B cell (primary cell): ENCODE data around the gene BEST1. TPM values are rescaled to one million over a fixed set of nuclear protein-coding genes. Genes with fewer than 3 reads are reported as not detected.
A peak's percentile ranks its signal among the peaks of the same experiment; 100 is the strongest.

ENCODE experiments used
- ATAC-seq: fragments of 200-7000 bp; cut with Tn5 transposase; one replicate; pipeline ENCODE4 v1.10.0; 2021; ENCODE audit warnings: low read depth, mild to moderate bottlenecking, moderate number of reproducible peaks, moderate library complexity
- CTCF ChIA-PET: fragments of 350-600 bp; sonication (Branson Sonifier 250); formaldehyde crosslinking; loops from one replicate; lab custom pipeline; 2021; ENCODE audit warnings: antibody characterized with exemption, inconsistent platforms; lab: Charles Lee
- POLR2A ChIA-PET: fragments of 350-600 bp; sonication (Branson Sonifier 250); formaldehyde crosslinking; loops from one replicate; lab custom pipeline; 2021; ENCODE audit warnings: antibody characterized with exemption; lab: Charles Lee
- DNase-seq: peaks from one replicate; pipeline ENCODE4 v3.0.0; 2013
- H2AFZ ChIP-seq: 2 replicates; pipeline ENCODE4 v1.6.1; 2012; ENCODE audit warnings: mild to moderate bottlenecking, low read depth, low read length; ENCODE audit not compliant: insufficient read depth, poor library complexity, severe bottlenecking
- H3K27ac ChIP-seq, 2 donors: 1 replicate in 1 of 2; 2 replicates in 1 of 2; pipeline ENCODE4 v1.5.1; 2012 to 2013; ENCODE audit warnings: low read length in 2 of 2, mild to moderate bottlenecking in 2 of 2, moderate library complexity in 1 of 2
- H3K27me3 ChIP-seq, 4 experiments: fragments of 200-600 bp in 1 of 4; sonication (generic) in 1 of 4; replicated peaks in 1 of 4; 1 replicate in 2 of 4; 2 replicates in 2 of 4; pipeline versions ENCODE4 v1.6.1 to v1.7.0; 2013 to 2016; ENCODE audit warnings: low read length in 3 of 4, mild to moderate bottlenecking in 2 of 4, mixed read lengths in 1 of 4, moderate library complexity in 1 of 4; ENCODE audit not compliant: insufficient read depth in 4 of 4, control insufficient read depth in 3 of 4; ENCODE audit errors: control extremely low read depth in 1 of 4
- H3K36me3 ChIP-seq, 2 experiments: replicated peaks in 1 of 2; 1 replicate in 1 of 2; 2 replicates in 1 of 2; pipeline versions ENCODE4 v1.6.1 to v1.7.1; 2013; ENCODE audit warnings: low read length in 1 of 2; ENCODE audit not compliant: insufficient read depth in 2 of 2, control insufficient read depth in 1 of 2; ENCODE audit errors: control extremely low read depth in 1 of 2, extremely low read depth in 1 of 2
- H3K4me1 ChIP-seq, 2 donors: fragments of 200-600 bp in 1 of 2; sonication (generic) in 1 of 2; 1 replicate in 1 of 2; 2 replicates in 1 of 2; pipeline versions ENCODE4 v1.5.1 to v1.6.1; 2013 to 2017; ENCODE audit warnings: low read length in 2 of 2; ENCODE audit not compliant: control insufficient read depth in 2 of 2, insufficient read depth in 2 of 2
- H3K4me2 ChIP-seq: replicated peaks from 2 replicates; pipeline ENCODE3; 2012; ENCODE audit warnings: mild to moderate bottlenecking, low read depth, low read length; ENCODE audit not compliant: poor library complexity, severe bottlenecking
- H3K4me3 ChIP-seq, 5 experiments: fragments of 200-600 bp in 1 of 5; sonication (generic) in 1 of 5; 1 replicate in 3 of 5; 2 replicates in 2 of 5; pipeline versions ENCODE4 v1.5.1 to v1.7.0; 2011 to 2016; ENCODE audit warnings: low read length in 4 of 5, mild to moderate bottlenecking in 4 of 5, low read depth in 2 of 5, control low read depth in 1 of 5, moderate library complexity in 1 of 5; ENCODE audit not compliant: insufficient read depth in 1 of 5; ENCODE audit errors: control extremely low read depth in 1 of 5, extremely low read depth in 1 of 5
- H3K79me2 ChIP-seq: fragments of 200-600 bp; sonication (generic); one replicate; pipeline ENCODE4 v1.6.0; 2016; ENCODE audit warnings: low read length; ENCODE audit not compliant: control insufficient read depth, insufficient read depth
- H3K9ac ChIP-seq: fragments of 200-600 bp; sonication (generic); 2 replicates; pipeline ENCODE4 v1.6.1; 2017; ENCODE audit warnings: mild to moderate bottlenecking, low read length, moderate library complexity
- H3K9me3 ChIP-seq, 3 donors: one replicate each; pipeline versions ENCODE4 v1.6.1 to v1.7.1; 2013; ENCODE audit warnings: low read length in 2 of 3; ENCODE audit not compliant: control insufficient read depth in 2 of 3, insufficient read depth in 1 of 3; ENCODE audit errors: control extremely low read depth in 1 of 3
- H4K20me1 ChIP-seq: 2 replicates; pipeline ENCODE4 v1.6.0; 2012; ENCODE audit warnings: mild to moderate bottlenecking, low read length; ENCODE audit not compliant: insufficient read depth, control insufficient read depth, poor library complexity, severe bottlenecking
- H3K27ac Mint-ChIP-seq: one replicate; pipeline ENCODE4 v1.8.0; 2021; ENCODE audit warnings: mixed read lengths
- H3K27me3 Mint-ChIP-seq: one replicate; pipeline ENCODE4 v1.8.0; 2021; ENCODE audit warnings: mixed read lengths
- H3K4me1 Mint-ChIP-seq: one replicate; pipeline ENCODE4 v1.8.0; 2021; ENCODE audit warnings: mixed read lengths
- H3K4me3 Mint-ChIP-seq: one replicate; pipeline ENCODE4 v1.8.0; 2021; ENCODE audit warnings: mixed read lengths
- H3K9me3 Mint-ChIP-seq: one replicate; pipeline ENCODE4 v1.8.0; 2022; ENCODE audit warnings: mixed read lengths; ENCODE audit not compliant: insufficient read depth
- CTCF ChIP-seq: fragments of 200-600 bp; IDR thresholded peaks from one replicate; pipeline ENCODE4 v1.8.0; 2022; ENCODE audit warnings: antibody characterized with exemption, mild to moderate bottlenecking
- EZH2 ChIP-seq: IDR thresholded peaks from 2 replicates; pipeline ENCODE4 v1.6.1; 2012; ENCODE audit warnings: borderline replicate concordance, low read depth, mild to moderate bottlenecking, moderate library complexity, low read length; ENCODE audit not compliant: insufficient read depth, poor library complexity, severe bottlenecking
- WGBS: methylation state at CpG from one replicate; pipeline ENCODE4 v1.1.5; 2013; ENCODE audit warnings: missing lambda C conversion rate; ENCODE audit not compliant: insufficient coverage; 5-methylcytosine and 5-hydroxymethylcytosine counted together
- intact Hi-C: fragments of 100-400 bp; cut with micrococcal nuclease; formaldehyde crosslinking; loops from one replicate; pipeline ENCODE4 v1.10.0; 2022
- polyA plus RNA-seq: library from polyadenylated mRNA; depleted of rRNA; stranded (reverse); fragments of >200 nt; gene quantifications from 2 replicates; pipeline ENCODE4 v1.2.3, GENCODE V29; 2012
- total RNA-seq, 2 donors: library from RNA; stranded (reverse); fragments of 120-200 nt in 1 of 2; gene quantifications; 1 replicate in 1 of 2; 2 replicates in 1 of 2; pipeline versions ENCODE4 v1.2.3 to v1.2.4, GENCODE V29; 2013 to 2022

Gene BEST1
- total and polyA plus RNA-seq, 2 donors (not counting 1 experiment from before 2014, with no cell fraction given) = 0.07 to 0.99 TPM

- intact Hi-C loops = no loop called here
- Mint-ChIP-seq H3K4me1 (peaks cover 14% of the 10 kb centered on the region), H3K27me3 (peaks cover 61% of the 10 kb centered on the region), H3K9me3 (no peaks in the 10 kb centered on the region), H3K27ac (no peak within 1 kb of the TSS), H3K4me3 (peak within 1 kb of the TSS; percentile 85)
- Histone ChIP-seq H3K79me2 (no peaks in the 10 kb centered on the region), H4K20me1 (no peaks in the 10 kb centered on the region), H3K27ac (no peak within 1 kb of the TSS), H3K4me1 (peaks cover 8 to 11% of the 10 kb centered on the region in 2 donors), H2AFZ (peak within 1 kb of the TSS; percentile 46), H3K9ac (peak within 1 kb of the TSS; percentile 26), H3K9me3 (no peaks in the 10 kb centered on the region), H3K36me3 (no peaks in the 10 kb centered on the region), H3K27me3 (peaks cover 0 to 51% (median 20%) of the 10 kb centered on the region in 4 experiments), H3K4me3 (peak within 1 kb of the TSS in 2 of 5 experiments; percentile 34 to 36), H3K4me2 (peak within 1 kb of the TSS; percentile 81)
- ChIA-PET POLR2A (no interaction called here), CTCF (interaction anchor here (1.3 kb wide), 1 partner anchor 164 kb away, joined by 7 read pairs; no protein-coding TSS in a partner anchor)
- WGBS = 6% methylated on average over 74 of the region's 74 CpGs
- TF ChIP-seq CTCF (no peak), EZH2 (peak; percentile 80)
- DNase-seq = peak; percentile 33
- ATAC-seq = peak; percentile 39
These were observed 32.6 kb upstream of the BEST1 start, which contains the start of gene RAB3IL1 for GRCh38 chr11:61917334-61918109. Gene RAB3IL1, minus strand, starts transcription at chr11:61917566. Its CDS starts 199 bp downstream, at chr11:61917367.
